Stimulated activated CD4-positive, alpha-beta T cell treated with anti-CD3 and anti-CD28 coated beads, TNF-alpha, amount 100 ng/mL, for 4 hours (primary cell): ENCODE data around the gene TMEM108.

Experiments used
- DNase-seq, 3 experiments: peaks; one replicate each; pipeline ENCODE4 v3.0.0-alpha.2; 2020; ENCODE audit warnings: low read depth in 3 of 3

TMEM108 gene

GRCh38 chr3:133117342-133117741 lies 79.2 kb downstream of the TMEM108 start:
- DNase-seq: no peak

GRCh38 chr3:133119176-133119575 lies 81.0 kb downstream of the TMEM108 start:
- no peak for DNase-seq

- no peak for DNase-seq
Measured at GRCh38 chr3:133121450-133121849, 83.3 kb downstream of the TMEM108 start.

- no peak for DNase-seq
Measured at GRCh38 chr3:133123636-133124035, 85.4 kb downstream of the TMEM108 start.

- no peak for DNase-seq
Measured at GRCh38 chr3:133124511-133124910, 86.3 kb downstream of the TMEM108 start.

GRCh38 chr3:133125171-133125570 lies 87.0 kb downstream of the TMEM108 start:
- DNase-seq: no peak

GRCh38 chr3:133125802-133126201 lies 87.6 kb downstream of the TMEM108 start:
- no peak for DNase-seq

- no peak for DNase-seq
Measured at GRCh38 chr3:133127381-133127780, 89.2 kb downstream of the TMEM108 start.

- DNase-seq: no peak
Measured at GRCh38 chr3:133130168-133130567, 92.0 kb downstream of the TMEM108 start.

- no peak for DNase-seq
Measured at GRCh38 chr3:133135306-133135705, 97.1 kb downstream of the TMEM108 start.

GRCh38 chr3:133136114-133137041 lies 98.2 kb downstream of the TMEM108 start:
- DNase-seq: no peak

- DNase-seq: no peak
Measured at GRCh38 chr3:133137042-133137996, 99.1 kb downstream of the TMEM108 start.

- DNase-seq: no peak
Measured at GRCh38 chr3:133138017-133138416, 99.8 kb downstream of the TMEM108 start.

GRCh38 chr3:133152056-133152455 lies 113.9 kb downstream of the TMEM108 start:
- no peak for DNase-seq

GRCh38 chr3:133152681-133153220 lies 114.6 kb downstream of the TMEM108 start:
- DNase-seq: no peak

- no peak for DNase-seq
Measured at GRCh38 chr3:133153382-133153781, 115.2 kb downstream of the TMEM108 start.

GRCh38 chr3:133157716-133158115 lies 119.5 kb downstream of the TMEM108 start:
- DNase-seq: no peak

- no peak for DNase-seq
Measured at GRCh38 chr3:133158686-133159085, 120.5 kb downstream of the TMEM108 start.

- DNase-seq: no peak
Measured at GRCh38 chr3:133159498-133160475, 121.6 kb downstream of the TMEM108 start.

- DNase-seq: no peak
Measured at GRCh38 chr3:133161656-133162055, 123.5 kb downstream of the TMEM108 start.

GRCh38 chr3:133162265-133162664 lies 124.1 kb downstream of the TMEM108 start:
- no peak for DNase-seq
